ENCODE results near the gene KPTN.

The KPTN gene

GRCh38 chr19:47470447-47471195 is 13.4 kb downstream of the KPTN start:
- Mint-ChIP-seq H3K4me3 (peak overlapping the region; percentile 2 to 33), H3K9me3 (no peaks in the 10 kb centered on the region), H3K27me3 (peaks cover 67% of the 10 kb centered on the region), H3K27ac (no peak overlapping the region), H3K4me1 (peaks cover 30% of the 10 kb centered on the region)
- ATAC-seq (no peak), DNase-seq (no peak)

DNA sequence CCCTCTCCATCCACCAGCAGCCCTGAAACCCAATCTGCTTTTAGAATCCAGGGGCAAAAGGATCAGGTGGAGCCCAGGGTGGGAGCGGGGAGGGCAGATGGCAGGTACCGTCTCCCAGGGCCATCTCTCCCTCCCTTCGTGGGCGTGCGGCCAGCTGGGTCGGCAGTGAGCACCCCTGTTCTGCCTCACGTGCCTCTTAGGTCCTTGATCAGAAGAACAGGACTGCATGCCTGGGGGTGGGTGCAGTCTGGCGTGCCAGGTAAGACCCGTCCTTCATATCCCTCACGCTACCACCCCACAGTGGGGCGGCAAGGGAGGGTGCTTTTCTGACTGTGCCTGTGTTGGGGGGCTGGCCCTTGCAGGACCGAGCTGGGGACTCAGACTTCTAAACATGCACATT is 14.3 kb downstream of the KPTN start:
- ATAC-seq (no peak), DNase-seq (no peak)
- Mint-ChIP-seq H3K4me3 (no peak overlapping the region), H3K27me3 (peaks cover 67% of the 10 kb centered on the region), H3K27ac (no peak overlapping the region), H3K4me1 (peaks cover 30% of the 10 kb centered on the region), H3K9me3 (no peaks in the 10 kb centered on the region)

GRCh38 chr19:47469363-47469700 is 14.7 kb downstream of the KPTN start:
- no peak for ATAC-seq
- Mint-ChIP-seq H3K27me3 (peaks cover 67% of the 10 kb centered on the region), H3K9me3 (no peaks in the 10 kb centered on the region), H3K27ac (no peak overlapping the region), H3K4me1 (peaks cover 30% of the 10 kb centered on the region), H3K4me3 (no peak overlapping the region)
- DNase-seq = no peak

GRCh38 chr19:47467914-47468313 is 16.1 kb downstream of the KPTN start:
- Mint-ChIP-seq H3K4me3 (no peak overlapping the region), H3K9me3 (no peaks in the 10 kb centered on the region), H3K27ac (no peak overlapping the region), H3K27me3 (peaks cover 58% of the 10 kb centered on the region), H3K4me1 (peaks cover 30% of the 10 kb centered on the region)
- ATAC-seq = no peak
- no peak for DNase-seq

DNA sequence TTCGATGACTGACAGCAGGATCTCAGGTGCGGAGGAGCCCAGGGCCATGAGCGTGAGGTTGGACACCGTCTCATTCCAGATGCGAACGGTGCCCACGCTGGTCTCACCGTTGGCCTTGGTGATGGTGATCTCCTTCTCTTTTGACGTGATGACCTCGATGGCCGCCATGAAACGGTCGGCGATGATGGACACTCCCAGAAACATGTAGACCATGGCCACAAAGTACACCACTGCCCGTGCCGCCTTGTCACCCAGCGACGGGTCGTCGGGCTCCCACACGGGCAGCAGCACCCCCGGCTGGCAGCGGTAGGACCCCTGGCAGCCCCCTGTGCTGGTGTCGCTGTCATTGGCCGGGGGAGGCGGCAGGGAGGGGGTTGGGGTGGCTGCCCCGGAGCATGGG is 18.1 kb downstream of the KPTN start:
- H3K27me3 Mint-ChIP-seq = peaks cover 38% of the 10 kb centered on the region
- no peak for DNase-seq
- H3K9me3 Mint-ChIP-seq = no peaks in the 10 kb centered on the region
- H3K4me1 Mint-ChIP-seq = peaks cover 15% of the 10 kb centered on the region
- H3K4me3 Mint-ChIP-seq = no peak overlapping the region
- ATAC-seq = no peak
- no peak overlapping the region for H3K27ac Mint-ChIP-seq

DNA sequence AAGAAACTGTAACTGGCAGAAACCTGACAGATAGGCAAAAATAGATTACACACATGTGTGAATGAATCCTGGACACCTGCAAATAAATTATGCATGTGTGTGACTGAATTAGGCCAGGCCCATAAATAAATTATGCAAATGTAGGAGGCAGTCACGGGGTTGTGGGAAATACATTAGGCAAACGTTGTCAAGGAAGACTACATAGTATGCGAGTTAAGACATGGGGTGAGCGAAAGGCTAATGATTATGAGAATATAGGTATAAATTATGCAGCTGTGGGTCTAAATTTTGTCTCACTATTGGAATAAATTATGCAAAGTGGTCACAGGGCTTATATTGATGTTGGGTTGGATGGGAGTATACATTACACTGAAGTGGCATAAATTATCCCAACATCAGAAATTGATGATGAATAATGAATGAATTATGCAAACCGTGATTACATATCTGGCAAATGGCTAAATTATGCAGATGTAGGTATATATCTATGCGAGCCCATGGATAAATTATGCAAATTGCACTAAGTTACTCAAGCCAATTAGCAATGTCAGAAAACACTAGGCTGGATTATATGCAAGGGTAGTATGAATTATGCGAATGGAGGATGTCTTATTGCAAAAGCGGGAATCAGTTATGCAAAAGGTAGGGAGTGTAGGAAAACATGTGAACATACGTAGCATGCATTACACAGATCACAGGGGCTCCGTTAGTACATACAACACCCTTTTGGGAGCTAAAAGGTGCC is 19.2 kb downstream of the KPTN start:
- H3K4me3 Mint-ChIP-seq = no peak overlapping the region
- no peak for ATAC-seq
- no peak for DNase-seq
- peaks cover 27% of the 10 kb centered on the region for H3K27me3 Mint-ChIP-seq
- H3K4me1 Mint-ChIP-seq = peaks cover 8% of the 10 kb centered on the region
- no peak overlapping the region for H3K27ac Mint-ChIP-seq
- H3K9me3 Mint-ChIP-seq = no peaks in the 10 kb centered on the region

GRCh38 chr19:47461876-47462275 is 22.1 kb downstream of the KPTN start:
- H3K4me1 Mint-ChIP-seq = no peaks in the 10 kb centered on the region
- H3K4me3 Mint-ChIP-seq = no peak overlapping the region
- no peak for ATAC-seq
- no peak for DNase-seq
- no peak overlapping the region for H3K27ac Mint-ChIP-seq
- H3K9me3 Mint-ChIP-seq = no peaks in the 10 kb centered on the region
- H3K27me3 Mint-ChIP-seq = peaks cover under 1% of the 10 kb centered on the region

GRCh38 chr19:47459477-47459876 is 24.5 kb downstream of the KPTN start:
- DNase-seq (no peak), ATAC-seq (no peak)
- no peaks in the 10 kb centered on the region for H3K4me1 Mint-ChIP-seq
- peaks cover 7 to 9% of the 10 kb centered on the region in 2 donors for H3K9me3 Mint-ChIP-seq
- H3K4me3 Mint-ChIP-seq = no peak overlapping the region
- no peak overlapping the region for H3K27ac Mint-ChIP-seq
- H3K27me3 Mint-ChIP-seq = peaks cover 24% of the 10 kb centered on the region

GRCh38 chr19:47458672-47459071 is 25.3 kb downstream of the KPTN start:
- Mint-ChIP-seq H3K9me3 (peaks cover 7 to 9% of the 10 kb centered on the region in 2 donors), H3K4me3 (no peak overlapping the region), H3K4me1 (no peaks in the 10 kb centered on the region), H3K27ac (no peak overlapping the region), H3K27me3 (peaks cover 30% of the 10 kb centered on the region)
- DNase-seq (no peak), ATAC-seq (no peak)

GRCh38 chr19:47456721-47457474 is 27.1 kb downstream of the KPTN start:
- H3K4me3 Mint-ChIP-seq = no peak overlapping the region
- H3K27me3 Mint-ChIP-seq = peaks cover 30% of the 10 kb centered on the region
- H3K27ac Mint-ChIP-seq = no peak overlapping the region
- ATAC-seq = no peak
- H3K9me3 Mint-ChIP-seq = peaks cover 7 to 9% of the 10 kb centered on the region in 2 donors
- H3K4me1 Mint-ChIP-seq = no peaks in the 10 kb centered on the region
- no peak for DNase-seq

- no peak overlapping the region for H3K27ac Mint-ChIP-seq
- peaks cover 67% of the 10 kb centered on the region for H3K27me3 Mint-ChIP-seq
- ATAC-seq = no peak
These were observed 33.5 kb downstream of the KPTN start for GRCh38 chr19:47450478-47450877.

DNA sequence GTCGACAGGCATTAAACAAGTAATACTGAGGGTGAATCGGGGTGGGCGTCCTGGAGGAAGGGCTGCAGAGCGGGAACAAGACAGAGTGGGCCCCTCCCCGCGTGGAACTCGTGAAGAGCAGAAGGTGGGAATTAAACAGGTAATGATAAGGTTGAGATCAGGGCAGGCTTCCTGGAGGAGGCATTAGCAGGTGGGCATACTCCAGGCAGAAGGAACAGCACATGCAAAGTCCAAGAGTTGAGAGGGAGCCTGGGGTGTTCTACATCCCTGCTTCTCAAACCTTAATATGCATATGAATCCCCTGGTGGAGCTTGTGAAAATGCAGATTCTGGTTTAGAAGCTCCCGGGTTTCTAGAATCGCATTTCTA is 35.7 kb downstream of the KPTN start:
- peaks cover 72% of the 10 kb centered on the region for H3K27me3 Mint-ChIP-seq
- no peak overlapping the region for H3K4me3 Mint-ChIP-seq
- ATAC-seq = no peak
- DNase-seq = no peak
- no peak overlapping the region for H3K27ac Mint-ChIP-seq
- peaks cover 0 to 7% of the 10 kb centered on the region in 2 donors for H3K9me3 Mint-ChIP-seq
- peaks cover 50% of the 10 kb centered on the region for H3K4me1 Mint-ChIP-seq

More at GRCh38 chr19:47450478-47450877, 33.5 kb downstream of the KPTN start:
- H3K9me3 Mint-ChIP-seq = peaks cover 3 to 9% of the 10 kb centered on the region in 2 donors
- peaks cover 29% of the 10 kb centered on the region for H3K4me1 Mint-ChIP-seq
- H3K4me3 Mint-ChIP-seq = no peak overlapping the region
- no peak for DNase-seq

DNA sequence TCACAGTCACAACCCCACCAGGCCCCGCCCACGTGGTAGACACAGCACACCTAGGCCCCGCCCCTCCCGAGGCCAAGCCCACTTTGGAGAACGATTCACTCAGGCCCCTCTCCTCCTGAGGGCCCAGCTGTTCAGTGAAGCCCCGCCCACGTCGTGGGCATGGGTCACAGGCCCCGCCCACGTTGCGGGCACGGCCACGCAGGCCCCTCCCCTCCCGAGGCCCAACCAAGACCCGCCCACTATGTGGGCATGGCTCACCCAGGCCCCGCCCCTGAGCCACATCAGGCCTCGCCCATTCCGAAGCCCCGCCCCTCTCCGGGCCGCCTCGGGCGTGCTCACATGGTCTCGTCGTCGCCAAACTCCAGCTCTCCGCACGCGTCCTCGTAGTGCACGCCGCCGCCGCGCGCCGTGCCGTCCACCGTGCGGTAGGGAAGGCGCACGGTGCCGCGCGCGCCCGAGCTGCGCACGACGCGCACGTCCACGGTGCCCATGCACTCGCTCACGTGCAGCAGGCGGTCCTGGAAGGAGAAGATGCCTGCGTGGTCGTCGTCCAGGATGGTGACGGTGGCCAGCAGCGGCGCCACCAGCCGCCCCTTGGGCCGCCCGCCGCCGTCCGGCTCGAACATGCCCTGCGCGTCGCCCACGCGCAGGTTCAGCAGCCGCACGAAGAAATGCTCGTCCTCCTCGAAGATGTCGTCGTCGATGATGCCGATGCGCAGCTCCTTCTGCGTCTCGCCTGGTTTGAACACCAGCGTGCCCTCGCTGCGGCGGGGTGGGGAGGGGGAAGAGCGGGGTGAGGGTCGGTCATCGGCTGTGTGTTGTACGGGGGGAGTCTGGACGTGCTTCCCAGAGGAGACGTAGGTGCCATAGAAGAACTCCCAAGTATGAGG is 36.3 kb downstream of the KPTN start:
- Mint-ChIP-seq H3K27ac (peak overlapping the region in 1 of 2 donors; percentile 79), H3K4me3 (peak overlapping the region; percentile 67 to 85), H3K27me3 (peaks cover 78% of the 10 kb centered on the region), H3K4me1 (peaks cover 56% of the 10 kb centered on the region), H3K9me3 (peaks cover 0 to 7% of the 10 kb centered on the region in 2 donors)
- ATAC-seq (peak; percentile 80), DNase-seq (peak; percentile 79 to 83)

DNA sequence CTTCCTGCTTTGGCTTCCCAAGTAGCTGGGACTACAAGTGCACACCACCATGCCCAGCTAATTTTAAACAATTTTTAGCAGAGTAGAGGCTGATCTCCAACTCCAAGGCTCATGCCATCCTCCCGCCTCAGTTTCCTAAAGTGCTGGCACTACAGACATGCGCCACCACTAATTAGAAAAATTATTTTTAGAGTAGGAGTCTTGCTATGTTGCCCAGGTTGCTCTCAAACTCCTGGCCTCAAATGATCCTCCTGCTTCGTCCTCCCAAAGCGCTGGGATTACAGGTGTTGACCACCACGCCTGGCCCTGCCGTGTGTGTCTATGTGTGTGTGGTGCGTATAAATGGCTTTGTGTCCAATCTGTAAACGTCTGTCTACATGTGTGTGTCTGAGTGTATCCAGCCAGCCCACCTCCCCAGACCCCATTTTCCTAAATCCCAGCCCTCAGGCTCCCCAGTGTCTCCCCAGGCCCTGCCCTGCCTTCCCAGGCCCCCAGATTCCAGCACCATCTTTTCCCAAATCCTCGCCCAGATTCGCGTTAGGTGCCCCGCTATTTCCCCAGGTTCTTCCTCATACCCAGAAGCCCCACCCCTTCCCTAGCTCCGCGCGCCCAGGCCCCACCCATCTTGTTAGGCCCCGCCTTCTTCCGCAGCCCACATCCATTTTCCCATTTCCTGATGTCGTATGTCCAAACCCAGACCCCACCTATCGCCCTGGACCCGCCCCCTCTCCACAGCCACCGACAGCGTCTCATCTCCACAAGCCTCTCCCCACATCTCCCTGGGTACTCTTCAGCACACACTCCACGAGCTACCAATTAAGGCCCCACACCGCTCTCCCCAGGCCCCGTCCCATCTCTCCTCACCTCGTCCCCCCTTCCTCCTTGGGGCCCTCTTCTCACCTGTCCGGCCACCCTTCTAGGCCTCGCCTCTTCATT is 37.2 kb downstream of the KPTN start:
- Mint-ChIP-seq H3K27ac (peak overlapping the region in 1 of 2 donors; percentile 79), H3K4me1 (peaks cover 56% of the 10 kb centered on the region), H3K27me3 (peaks cover 86% of the 10 kb centered on the region), H3K4me3 (peak overlapping the region; percentile 67 to 85), H3K9me3 (peaks cover 0 to 7% of the 10 kb centered on the region in 2 donors)
- DNase-seq (peak in 1 of 2 donors; percentile 44), ATAC-seq (peak; percentile 54)
